ENCODE measurements around the gene DRC7. TPM values are rescaled to one million over a fixed set of nuclear protein-coding genes. Genes with fewer than 3 reads are reported as not detected.

Gene DRC7, protein sequence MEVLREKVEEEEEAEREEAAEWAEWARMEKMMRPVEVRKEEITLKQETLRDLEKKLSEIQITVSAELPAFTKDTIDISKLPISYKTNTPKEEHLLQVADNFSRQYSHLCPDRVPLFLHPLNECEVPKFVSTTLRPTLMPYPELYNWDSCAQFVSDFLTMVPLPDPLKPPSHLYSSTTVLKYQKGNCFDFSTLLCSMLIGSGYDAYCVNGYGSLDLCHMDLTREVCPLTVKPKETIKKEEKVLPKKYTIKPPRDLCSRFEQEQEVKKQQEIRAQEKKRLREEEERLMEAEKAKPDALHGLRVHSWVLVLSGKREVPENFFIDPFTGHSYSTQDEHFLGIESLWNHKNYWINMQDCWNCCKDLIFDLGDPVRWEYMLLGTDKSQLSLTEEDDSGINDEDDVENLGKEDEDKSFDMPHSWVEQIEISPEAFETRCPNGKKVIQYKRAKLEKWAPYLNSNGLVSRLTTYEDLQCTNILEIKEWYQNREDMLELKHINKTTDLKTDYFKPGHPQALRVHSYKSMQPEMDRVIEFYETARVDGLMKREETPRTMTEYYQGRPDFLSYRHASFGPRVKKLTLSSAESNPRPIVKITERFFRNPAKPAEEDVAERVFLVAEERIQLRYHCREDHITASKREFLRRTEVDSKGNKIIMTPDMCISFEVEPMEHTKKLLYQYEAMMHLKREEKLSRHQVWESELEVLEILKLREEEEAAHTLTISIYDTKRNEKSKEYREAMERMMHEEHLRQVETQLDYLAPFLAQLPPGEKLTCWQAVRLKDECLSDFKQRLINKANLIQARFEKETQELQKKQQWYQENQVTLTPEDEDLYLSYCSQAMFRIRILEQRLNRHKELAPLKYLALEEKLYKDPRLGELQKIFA
- not detected for total RNA-seq

DNA sequence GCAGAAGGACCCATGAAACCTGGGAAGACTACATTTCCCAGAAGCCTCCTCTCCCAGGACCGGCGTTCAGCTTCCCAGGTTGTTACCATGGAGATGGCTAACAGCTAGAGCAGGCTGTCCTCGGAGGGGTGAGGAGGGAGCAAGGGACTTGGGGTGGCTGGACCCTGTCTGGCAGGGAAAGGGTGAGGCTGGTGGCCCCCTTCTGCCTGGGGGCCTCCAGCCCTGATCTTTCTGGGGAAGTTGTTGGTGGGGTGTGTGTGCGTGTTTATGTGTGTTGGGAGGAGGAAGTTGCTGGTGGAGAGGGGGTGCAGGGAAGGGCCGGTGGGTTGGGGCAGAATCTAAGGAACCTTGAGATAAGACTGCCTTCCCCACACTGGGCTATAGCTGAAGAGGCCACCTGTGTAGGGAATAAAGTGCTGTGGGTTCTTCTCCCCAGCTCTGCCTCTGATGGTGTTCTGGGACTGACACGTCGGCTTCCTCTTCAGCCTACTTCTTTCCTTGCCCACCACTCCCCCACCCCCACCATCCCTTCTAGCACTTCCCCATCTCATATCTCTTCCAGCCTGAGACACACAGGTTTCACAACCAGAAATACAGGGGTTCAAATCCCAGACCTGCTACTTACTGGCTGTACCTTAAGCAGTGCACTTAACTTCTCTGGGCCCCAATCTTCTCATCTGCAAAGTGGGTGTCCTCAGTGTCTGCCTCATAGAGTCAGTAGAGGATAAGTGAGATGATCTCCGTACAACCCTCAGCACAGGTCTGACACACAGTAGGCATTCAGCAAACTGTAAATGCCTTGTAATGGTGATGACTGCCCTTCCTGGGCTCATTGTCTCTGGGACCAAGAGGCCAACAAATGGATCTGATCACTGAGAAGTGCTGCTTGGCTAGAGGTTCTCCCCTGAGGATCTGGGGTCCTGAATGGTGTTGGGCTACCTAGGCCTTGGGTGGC is at the start of gene DRC7:
TSS of gene DRC7 (plus strand) at position 82 of the 955 bp plus-strand sequence. CDS start 3,144 bp downstream, outside the sequence.

GRCh38 chr16:57668263-57668571 is 26.4 kb upstream of the DRC7 start, which contains the start of gene ADGRG3:
Gene ADGRG3 (plus strand): TSS chr16:57668306. CDS start chr16:57668348, 42 bp downstream.

DNA sequence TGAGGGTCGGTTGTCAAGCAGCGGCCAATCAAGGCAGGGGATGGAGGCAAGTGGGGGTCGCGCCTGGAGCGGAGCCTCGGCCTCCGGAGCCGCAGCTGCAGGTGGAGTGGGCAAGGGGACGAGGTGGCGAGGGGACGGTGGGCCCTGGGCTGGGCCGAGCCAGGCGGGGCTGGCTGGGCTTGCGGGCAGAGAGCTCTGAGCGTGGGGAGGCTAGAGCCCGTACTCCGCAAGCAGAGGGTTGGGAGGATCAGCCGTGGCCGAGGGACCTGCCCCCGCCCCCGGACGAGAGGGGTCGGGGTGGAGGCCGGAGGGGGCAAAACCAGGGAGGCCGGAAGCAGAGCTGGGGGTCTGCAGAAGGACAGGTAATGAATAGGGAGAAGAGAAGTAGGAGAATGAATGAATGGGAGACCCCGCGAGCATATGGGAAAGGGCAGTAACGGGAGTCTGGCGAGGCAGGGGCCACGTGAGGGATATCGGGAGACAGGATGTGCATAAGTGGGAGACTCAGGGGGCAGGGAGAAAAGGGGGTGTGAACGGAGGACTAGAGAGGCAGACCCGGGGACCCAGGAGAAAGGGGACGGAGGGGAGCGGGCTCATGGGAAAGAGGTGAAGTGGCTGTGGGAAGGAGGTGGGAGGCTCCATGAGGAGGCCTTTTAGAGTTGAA is 41.3 kb downstream of the DRC7 start, which contains the start of gene KATNB1:
TSS of gene KATNB1 (plus strand) at position 16 of the 664 bp plus-strand sequence. CDS start 1,474 bp downstream, outside the sequence.

Small RNAs within 50 kb of the gene (small RNA-seq; reads per million reads assigned to genes)
- 0 reads per million in 2 donors for gene MIR6772

Other genes with a start within 250 kb of the DRC7 start
- 100 to 1,000 TPM in 1 of 2 donors, 10 to 100 TPM in 1; 95.0 to 103 TPM for gene CIAPIN1, start 247.4 kb upstream of the DRC7 start, total RNA-seq
- gene COQ9, start 247.3 kb upstream of the DRC7 start, total RNA-seq: 10 to 100 TPM; 63.3 to 67.3 TPM
- 100 to 1,000 TPM; 102 to 146 TPM for gene POLR2C, start 232.1 kb upstream of the DRC7 start, total RNA-seq
- gene DOK4, start 208.3 kb upstream of the DRC7 start, total RNA-seq: 1 to 10 TPM; 5.0 to 6.2 TPM
- gene CCDC102A, start 158.2 kb upstream of the DRC7 start, total RNA-seq: 1 to 10 TPM; 2.3 to 4.8 TPM
- gene ADGRG5, start 152.2 kb upstream of the DRC7 start, total RNA-seq: under 1 TPM; under 0.01 to 0.33 TPM
- 100 to 1,000 TPM; 103 to 142 TPM for gene ADGRG1, start 66.2 kb upstream of the DRC7 start, total RNA-seq
- under 1 TPM in 1 of 2 donors, not detected in 1; under 0.01 TPM for gene ADGRG3, start 26.5 kb upstream of the DRC7 start, total RNA-seq
- gene KATNB1, start 41.0 kb downstream of the DRC7 start, total RNA-seq: 10 to 100 TPM; 39.6 to 47.6 TPM
- 100 to 1,000 TPM in 1 of 2 donors, 10 to 100 TPM in 1; 91.2 to 100 TPM for gene KIFC3, start 107.7 kb downstream of the DRC7 start, total RNA-seq